ENCODE measurements around the gene PAPSS1.

The PAPSS1 gene

DNA sequence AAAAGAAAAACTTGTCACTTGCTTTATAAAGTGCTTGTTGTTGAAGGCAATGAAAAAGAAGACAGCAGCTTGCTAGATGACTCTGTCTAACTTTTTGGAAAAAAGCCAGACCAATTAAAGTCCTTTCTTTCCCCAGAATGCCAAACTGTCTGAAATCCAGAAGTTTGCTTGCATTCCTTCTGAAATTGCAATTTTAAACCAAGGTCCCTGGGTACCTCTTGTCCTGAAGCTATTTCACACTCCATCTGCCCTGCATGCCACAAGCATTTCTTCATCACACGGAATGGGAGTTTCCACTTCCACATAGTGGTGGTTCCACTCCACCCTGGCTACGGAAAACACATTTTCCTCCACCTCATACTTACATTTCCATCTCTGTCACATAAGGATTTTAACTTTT is 101.0 kb downstream of the PAPSS1 start:
- no peaks in the 10 kb centered on the region for H3K4me1 ChIP-seq (ENCODE audit: insufficient read depth, poor library complexity, severe bottlenecking)
- H3K27ac ChIP-seq (ENCODE audit: poor library complexity, severe bottlenecking) = no peak overlapping the region
- H3K36me3 ChIP-seq (ENCODE audit: low read depth) = no peaks in the 10 kb centered on the region; the same call in 1 of the 2 replicates
- TF ChIP-seq, protein P1, sequence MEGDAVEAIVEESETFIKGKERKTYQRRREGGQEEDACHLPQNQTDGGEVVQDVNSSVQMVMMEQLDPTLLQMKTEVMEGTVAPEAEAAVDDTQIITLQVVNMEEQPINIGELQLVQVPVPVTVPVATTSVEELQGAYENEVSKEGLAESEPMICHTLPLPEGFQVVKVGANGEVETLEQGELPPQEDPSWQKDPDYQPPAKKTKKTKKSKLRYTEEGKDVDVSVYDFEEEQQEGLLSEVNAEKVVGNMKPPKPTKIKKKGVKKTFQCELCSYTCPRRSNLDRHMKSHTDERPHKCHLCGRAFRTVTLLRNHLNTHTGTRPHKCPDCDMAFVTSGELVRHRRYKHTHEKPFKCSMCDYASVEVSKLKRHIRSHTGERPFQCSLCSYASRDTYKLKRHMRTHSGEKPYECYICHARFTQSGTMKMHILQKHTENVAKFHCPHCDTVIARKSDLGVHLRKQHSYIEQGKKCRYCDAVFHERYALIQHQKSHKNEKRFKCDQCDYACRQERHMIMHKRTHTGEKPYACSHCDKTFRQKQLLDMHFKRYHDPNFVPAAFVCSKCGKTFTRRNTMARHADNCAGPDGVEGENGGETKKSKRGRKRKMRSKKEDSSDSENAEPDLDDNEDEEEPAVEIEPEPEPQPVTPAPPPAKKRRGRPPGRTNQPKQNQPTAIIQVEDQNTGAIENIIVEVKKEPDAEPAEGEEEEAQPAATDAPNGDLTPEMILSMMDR (IDR thresholded peaks at IDR 0.05; ENCODE audit: poor library complexity, severe bottlenecking) = no peak
- H3K9me3 ChIP-seq (ENCODE audit: severe bottlenecking) = no peaks in the 10 kb centered on the region
- no peaks in the 10 kb centered on the region for H3K27me3 ChIP-seq (ENCODE audit: insufficient read depth, poor library complexity, severe bottlenecking)
- no peak for ATAC-seq (ENCODE audit: low read depth)
- DNase-seq (ENCODE audit: low spot score) = no peak
- H3K4me3 ChIP-seq (ENCODE audit: severe bottlenecking) = no peak overlapping the region

DNA sequence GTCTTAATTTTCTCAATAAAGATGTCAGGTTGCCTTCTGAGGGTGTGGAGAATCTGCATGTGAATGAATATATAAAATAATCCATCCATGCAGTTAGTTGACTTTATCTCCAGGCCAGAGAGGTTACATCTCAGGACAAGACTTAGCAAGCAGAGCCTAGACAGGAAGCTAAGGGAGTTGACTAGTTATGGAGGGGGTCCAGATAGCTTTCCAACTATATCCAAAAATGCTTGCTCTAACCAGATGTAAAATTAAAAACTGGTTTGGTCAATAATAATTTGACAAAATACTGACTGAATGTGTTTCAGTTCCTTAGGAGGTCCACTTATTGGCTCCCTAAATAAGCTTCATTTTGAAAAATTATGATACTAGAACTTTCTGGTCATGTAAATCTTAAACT is 101.4 kb downstream of the PAPSS1 start:
- Histone ChIP-seq H3K9me3 (ENCODE audit: severe bottlenecking) (no peaks in the 10 kb centered on the region), H3K27ac (ENCODE audit: poor library complexity, severe bottlenecking) (no peak overlapping the region), H3K27me3 (ENCODE audit: insufficient read depth, poor library complexity, severe bottlenecking) (no peaks in the 10 kb centered on the region), H3K4me1 (ENCODE audit: insufficient read depth, poor library complexity, severe bottlenecking) (no peaks in the 10 kb centered on the region), H3K36me3 (ENCODE audit: low read depth) (no peaks in the 10 kb centered on the region; the same call in none of the 2 replicates), H3K4me3 (ENCODE audit: severe bottlenecking) (no peak overlapping the region)
- TF ChIP-seq, protein P1 (IDR thresholded peaks at IDR 0.05; ENCODE audit: poor library complexity, severe bottlenecking) = no peak
- DNase-seq (ENCODE audit: low spot score) (no peak), ATAC-seq (ENCODE audit: low read depth) (no peak)

DNA sequence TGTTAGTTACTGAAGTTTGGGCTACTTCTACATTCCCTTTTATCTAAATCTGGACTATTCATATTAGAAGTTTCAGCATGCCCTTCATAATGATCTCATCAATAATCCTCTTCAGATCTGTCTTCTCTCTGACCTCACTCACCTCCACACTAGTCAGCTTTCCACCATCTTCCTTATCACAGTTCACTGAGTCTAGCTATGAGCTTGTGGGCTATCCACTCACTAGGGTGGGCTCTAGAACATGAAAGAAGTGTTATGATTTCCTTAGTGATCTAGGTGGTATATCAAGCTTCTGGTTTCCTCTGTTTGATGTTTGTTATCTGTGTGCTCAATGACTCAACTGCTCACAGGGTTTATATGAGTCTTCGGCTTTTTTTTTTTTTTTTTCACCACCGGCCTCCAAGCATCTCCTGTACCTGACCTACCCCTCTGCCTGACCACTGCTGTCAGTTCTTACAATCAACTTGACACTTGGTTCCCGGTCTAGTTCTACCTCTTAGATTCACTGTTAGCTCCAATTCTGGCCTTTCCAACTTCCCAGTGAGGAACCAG is 103.1 kb downstream of the PAPSS1 start:
- H3K4me3 ChIP-seq (ENCODE audit: severe bottlenecking) = no peak overlapping the region
- no peaks in the 10 kb centered on the region for H3K9me3 ChIP-seq (ENCODE audit: severe bottlenecking)
- peaks cover 3% of the 10 kb centered on the region for H3K36me3 ChIP-seq (ENCODE audit: low read depth)
- H3K4me1 ChIP-seq (ENCODE audit: insufficient read depth, poor library complexity, severe bottlenecking) = no peaks in the 10 kb centered on the region
- no peaks in the 10 kb centered on the region for H3K27me3 ChIP-seq (ENCODE audit: insufficient read depth, poor library complexity, severe bottlenecking)
- TF ChIP-seq, protein P1 (IDR thresholded peaks at IDR 0.05; ENCODE audit: poor library complexity, severe bottlenecking) = no peak
- DNase-seq (ENCODE audit: low spot score) = no peak
- ATAC-seq (ENCODE audit: low read depth) = no peak
- H3K27ac ChIP-seq (ENCODE audit: poor library complexity, severe bottlenecking) = no peak overlapping the region

DNA sequence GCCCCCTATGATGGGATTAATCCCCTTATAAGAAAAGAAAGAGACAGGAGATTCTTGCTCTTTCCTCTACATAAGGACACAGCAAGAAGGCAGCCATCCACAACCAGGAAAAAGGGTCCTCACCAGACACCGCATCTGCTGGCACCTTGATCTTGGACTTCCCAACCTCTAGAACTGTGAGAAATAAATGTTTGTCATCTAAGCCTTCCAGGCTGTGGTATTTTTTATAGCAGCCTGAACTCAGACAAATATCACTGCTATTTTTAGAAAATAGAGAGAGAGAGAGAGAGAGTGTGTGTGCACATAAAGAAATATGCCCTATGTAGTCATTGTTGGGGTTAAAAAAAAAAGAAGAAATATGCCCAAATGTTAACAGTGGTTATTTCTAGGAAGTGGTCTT is 104.2 kb downstream of the PAPSS1 start:
- peaks cover 3% of the 10 kb centered on the region; the same call in 1 of the 2 replicates for H3K36me3 ChIP-seq (ENCODE audit: low read depth)
- ATAC-seq (ENCODE audit: low read depth) = no peak
- TF ChIP-seq, protein P1 (IDR thresholded peaks at IDR 0.05; ENCODE audit: poor library complexity, severe bottlenecking) = no peak
- no peak for DNase-seq (ENCODE audit: low spot score)
- no peak overlapping the region for H3K27ac ChIP-seq (ENCODE audit: poor library complexity, severe bottlenecking)
- H3K27me3 ChIP-seq (ENCODE audit: insufficient read depth, poor library complexity, severe bottlenecking) = no peaks in the 10 kb centered on the region
- H3K9me3 ChIP-seq (ENCODE audit: severe bottlenecking) = no peaks in the 10 kb centered on the region
- no peak overlapping the region for H3K4me3 ChIP-seq (ENCODE audit: severe bottlenecking)
- H3K4me1 ChIP-seq (ENCODE audit: insufficient read depth, poor library complexity, severe bottlenecking) = no peaks in the 10 kb centered on the region

DNA sequence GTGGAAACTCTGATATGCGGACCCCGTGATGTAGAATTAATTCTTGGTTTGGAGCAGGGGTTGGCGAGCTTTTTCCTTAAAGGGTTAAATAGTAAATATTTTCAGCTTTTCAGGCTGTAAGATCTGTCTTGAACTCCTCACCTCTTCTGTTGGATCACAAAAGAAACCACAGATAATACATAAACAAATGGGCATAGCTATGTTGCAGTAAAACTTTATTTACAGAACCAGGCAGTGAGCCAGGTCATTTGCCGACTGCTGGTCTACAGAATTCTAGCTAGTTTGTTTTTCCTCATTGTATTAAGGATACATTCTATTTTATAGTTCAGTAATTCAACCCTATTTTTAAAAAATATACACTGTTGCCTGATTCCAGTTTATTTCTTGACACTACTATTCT is 116.6 kb downstream of the PAPSS1 start:
- H3K27me3 ChIP-seq (ENCODE audit: insufficient read depth, poor library complexity, severe bottlenecking) = no peaks in the 10 kb centered on the region
- no peaks in the 10 kb centered on the region for H3K4me1 ChIP-seq (ENCODE audit: insufficient read depth, poor library complexity, severe bottlenecking)
- no peaks in the 10 kb centered on the region for H3K9me3 ChIP-seq (ENCODE audit: severe bottlenecking)
- H3K36me3 ChIP-seq (ENCODE audit: low read depth) = no peaks in the 10 kb centered on the region
- TF ChIP-seq, protein P1 (IDR thresholded peaks at IDR 0.05; ENCODE audit: poor library complexity, severe bottlenecking) = no peak
- H3K4me3 ChIP-seq (ENCODE audit: severe bottlenecking) = no peak overlapping the region
- no peak for ATAC-seq (ENCODE audit: low read depth)
- DNase-seq (ENCODE audit: low spot score) = no peak
- no peak overlapping the region for H3K27ac ChIP-seq (ENCODE audit: poor library complexity, severe bottlenecking)

All from RWPE2 (cell line).